HG03575 (cell line): ENCODE data around the gene FIBCD1.

ENCODE experiments used
- ATAC-seq: cut with Tn5 transposase; IDR thresholded peaks from one replicate; pipeline ENCODE4 v1.9.1; 2021; ENCODE audit not compliant: unreplicated experiment, insufficient number of reproducible peaks, low FRiP score; ENCODE audit errors: extremely low read depth

FIBCD1 gene

GRCh38 chr9:130890870-130891687 is 48.0 kb downstream of the FIBCD1 start:
- ATAC-seq, result no peak

- ATAC-seq, result no peak
Measured at GRCh38 chr9:130890124-130890523, 48.9 kb downstream of the FIBCD1 start.

DNA sequence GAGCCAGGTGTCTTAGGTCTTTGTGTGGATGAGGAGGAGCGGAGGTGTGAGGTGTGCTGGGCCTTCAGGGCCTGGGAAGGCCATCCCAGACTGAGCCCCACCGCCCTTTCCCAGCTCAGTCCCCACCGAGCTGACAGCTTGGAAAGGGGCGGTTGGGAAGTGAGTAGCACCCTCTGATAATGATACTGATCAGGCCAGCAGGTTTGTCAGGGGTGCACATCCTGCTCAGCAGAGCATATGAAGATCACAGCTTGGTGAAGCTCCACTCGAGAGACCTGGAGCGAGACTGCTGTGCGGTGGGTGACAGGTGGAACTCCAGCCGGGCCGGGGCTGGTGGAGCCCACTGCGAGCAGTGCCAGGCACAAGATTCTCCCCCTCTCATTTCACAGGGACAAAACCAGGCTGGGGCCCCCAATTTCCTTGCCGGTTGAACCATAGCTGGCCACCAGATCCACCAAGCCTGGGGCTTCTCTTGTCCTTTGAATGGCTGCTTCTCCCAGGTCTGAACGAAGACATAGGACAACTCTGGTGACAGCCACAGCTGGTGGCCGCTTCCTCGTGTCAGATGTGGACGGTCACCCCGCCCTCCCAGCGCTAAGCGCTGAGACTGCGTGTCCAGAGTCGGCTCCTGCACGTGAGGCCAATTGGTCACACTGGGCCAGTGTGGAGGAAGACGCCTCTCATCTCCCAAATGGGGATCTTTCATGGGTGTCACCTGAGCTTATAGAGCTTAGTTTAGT is 50.7 kb downstream of the FIBCD1 start:
- ATAC-seq, result no peak

GRCh38 chr9:130887494-130888144 is 51.4 kb downstream of the FIBCD1 start:
- no peak for ATAC-seq

GRCh38 chr9:130886981-130887380 is 52.1 kb downstream of the FIBCD1 start:
- no peak for ATAC-seq

GRCh38 chr9:130885484-130886375 is 53.3 kb downstream of the FIBCD1 start:
- ATAC-seq, result no peak

- no peak for ATAC-seq
Measured at GRCh38 chr9:130884542-130885483, 54.2 kb downstream of the FIBCD1 start.

DNA sequence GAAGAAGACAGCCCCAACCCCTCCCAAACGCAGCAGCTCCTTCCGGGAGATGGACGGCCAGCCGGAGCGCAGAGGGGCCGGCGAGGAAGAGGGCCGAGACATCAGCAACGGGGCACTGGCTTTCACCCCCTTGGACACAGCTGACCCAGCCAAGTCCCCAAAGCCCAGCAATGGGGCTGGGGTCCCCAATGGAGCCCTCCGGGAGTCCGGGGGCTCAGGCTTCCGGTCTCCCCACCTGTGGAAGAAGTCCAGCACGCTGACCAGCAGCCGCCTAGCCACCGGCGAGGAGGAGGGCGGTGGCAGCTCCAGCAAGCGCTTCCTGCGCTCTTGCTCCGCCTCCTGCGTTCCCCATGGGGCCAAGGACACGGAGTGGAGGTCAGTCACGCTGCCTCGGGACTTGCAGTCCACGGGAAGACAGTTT is 54.9 kb downstream of the FIBCD1 start:
- ATAC-seq, result no peak

DNA sequence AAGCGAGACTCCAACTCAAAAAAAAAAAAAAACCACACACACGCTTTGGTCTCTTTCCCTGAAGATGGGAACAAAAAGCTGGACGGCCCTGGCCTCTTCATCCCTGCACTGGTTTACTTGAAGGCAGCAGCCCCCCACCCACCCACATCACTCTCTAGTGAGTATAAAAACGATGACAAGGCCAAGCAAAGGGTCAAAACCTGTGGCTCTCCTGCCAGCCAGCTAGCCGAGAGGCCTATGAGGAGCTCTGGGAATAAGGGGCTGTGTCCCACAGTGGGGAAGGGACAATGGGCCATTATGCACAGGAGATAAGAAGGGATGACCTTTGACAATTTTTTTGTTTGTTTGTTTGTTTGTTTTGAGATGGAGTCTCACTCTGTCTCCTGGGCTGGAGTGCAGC is 55.6 kb downstream of the FIBCD1 start:
- no peak for ATAC-seq

DNA sequence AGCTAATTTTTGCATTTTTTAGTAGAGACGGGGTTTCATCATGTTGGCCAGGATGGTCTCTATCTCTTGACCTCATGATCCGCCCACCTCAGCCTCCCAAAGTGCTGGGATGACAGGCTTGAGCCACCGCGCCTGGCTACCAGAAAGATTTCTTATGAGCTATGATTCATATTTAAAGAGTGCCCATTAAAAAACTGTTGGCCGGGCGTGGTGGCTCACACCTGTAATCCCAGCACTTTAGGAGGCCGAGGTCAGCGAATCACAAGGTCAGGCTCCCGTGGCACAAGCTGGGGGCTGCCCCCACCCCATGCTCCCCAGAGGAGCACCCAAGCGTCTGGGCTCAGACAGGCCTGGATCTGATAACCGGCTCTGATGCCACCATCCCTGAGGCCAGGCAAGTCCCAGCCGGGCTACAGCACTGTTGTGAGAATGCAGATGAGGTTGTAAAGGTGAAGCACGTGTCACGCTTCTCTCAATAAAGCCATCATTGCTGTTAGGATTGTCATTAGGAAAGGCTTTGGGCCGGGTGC is 56.3 kb downstream of the FIBCD1 start:
- ATAC-seq, result no peak

- no peak for ATAC-seq
Measured at GRCh38 chr9:130881516-130881915, 57.5 kb downstream of the FIBCD1 start.

DNA sequence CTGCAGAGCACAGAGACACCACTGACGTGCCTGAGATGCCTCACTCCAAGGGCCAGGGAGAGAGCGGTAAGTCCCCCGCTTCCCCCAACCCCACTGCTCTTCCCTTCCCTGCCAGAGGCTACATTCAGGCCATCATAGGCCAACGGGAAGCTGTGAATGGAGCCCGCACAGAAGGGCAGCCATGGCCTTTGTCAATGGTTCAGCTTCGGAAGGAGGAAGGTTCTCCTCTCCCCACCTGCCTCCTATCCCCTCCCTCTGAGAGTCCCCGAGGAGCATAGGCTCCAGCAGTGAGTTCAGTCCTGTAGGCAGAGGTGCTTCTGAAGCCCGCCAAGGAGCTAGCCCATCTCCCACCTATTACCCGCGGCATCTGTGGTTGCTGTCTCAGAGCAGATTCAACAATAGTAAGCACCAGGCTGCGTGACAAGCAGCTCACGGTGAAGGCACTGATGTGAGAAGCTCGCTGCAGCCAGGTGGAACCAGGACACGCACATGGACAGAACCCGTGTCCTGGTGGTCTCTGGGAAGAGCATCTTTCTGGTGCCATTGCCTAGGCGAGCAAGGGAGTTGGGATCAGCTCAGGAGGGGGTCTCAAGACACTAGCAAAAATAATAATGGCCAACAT is 58.3 kb downstream of the FIBCD1 start:
- ATAC-seq, result no peak

GRCh38 chr9:130879863-130880411 is 59.1 kb downstream of the FIBCD1 start:
- no peak for ATAC-seq

- no peak for ATAC-seq
Measured at GRCh38 chr9:130878295-130878694, 60.8 kb downstream of the FIBCD1 start.

GRCh38 chr9:130877300-130877699 is 61.7 kb downstream of the FIBCD1 start:
- ATAC-seq, result no peak

- ATAC-seq, result no peak
Measured at GRCh38 chr9:130874783-130875182, 64.3 kb downstream of the FIBCD1 start.

GRCh38 chr9:130873966-130874365 is 65.1 kb downstream of the FIBCD1 start:
- ATAC-seq, result no peak
